T-helper 1 cell treated with Interleukin-12 subunit alpha and Interleukin-12 subunit beta and Interleukin-4 antibody, amounts not matched to agents 30 μg/mL and 1 μg/mL, for 36 hours (primary cell): ENCODE measurements around the gene CTDSPL.
"Not testable (repeated sequence)": the region's sequence is repeated elsewhere in the genome, so short reads cannot be mapped to it uniquely, and the experiment has no call there.

Source experiments
- H3K27ac Mint-ChIP-seq: one replicate; pipeline ENCODE4 v1.8.0; 2021; ENCODE audit warnings: mild to moderate bottlenecking, mixed read lengths
- H3K27me3 Mint-ChIP-seq: one replicate; pipeline ENCODE4 v1.8.0; 2021; ENCODE audit warnings: low read depth, mixed read lengths
- H3K36me3 Mint-ChIP-seq: one replicate; pipeline ENCODE4 v1.8.0; 2021; ENCODE audit warnings: low read depth, mixed read lengths
- H3K4me1 Mint-ChIP-seq: one replicate; pipeline ENCODE4 v1.8.0; 2021; ENCODE audit warnings: low read depth, mixed read lengths
- H3K4me3 Mint-ChIP-seq: one replicate; pipeline ENCODE4 v1.8.0; 2021; ENCODE audit warnings: mild to moderate bottlenecking, moderate library complexity, mixed read lengths
- H3K9me3 Mint-ChIP-seq: one replicate; pipeline ENCODE4 v1.8.0; 2021; ENCODE audit warnings: mixed read lengths

Gene CTDSPL

GRCh38 chr3:37861620-37862041, at the start of gene CTDSPL:
CTDSPL (plus strand) TSS chr3:37861880; CDS start chr3:37862200, 320 bp downstream.
- Mint-ChIP-seq H3K27ac (peak within 1 kb of the TSS; percentile 51), H3K27me3 (peaks cover 41% of the 10 kb centered on the region), H3K9me3 (no peaks in the 10 kb centered on the region), H3K36me3 (no peaks in the 10 kb centered on the region), H3K4me3 (peak within 1 kb of the TSS; percentile 83), H3K4me1 (peaks cover 19% of the 10 kb centered on the region)

GRCh38 chr3:37812499-37812896, 49.2 kb upstream of the CTDSPL start:
- Mint-ChIP-seq H3K36me3 (no peaks in the 10 kb centered on the region), H3K9me3 (no peaks in the 10 kb centered on the region), H3K4me1 (no peaks in the 10 kb centered on the region), H3K27me3 (no peaks in the 10 kb centered on the region), H3K27ac (no peak overlapping the region), H3K4me3 (no peak overlapping the region)

GRCh38 chr3:37813403-37813802, 48.3 kb upstream of the CTDSPL start:
- no peak overlapping the region for H3K4me3 Mint-ChIP-seq
- H3K27ac Mint-ChIP-seq = no peak overlapping the region
- H3K4me1 Mint-ChIP-seq = no peaks in the 10 kb centered on the region
- no peaks in the 10 kb centered on the region for H3K27me3 Mint-ChIP-seq
- no peaks in the 10 kb centered on the region for H3K9me3 Mint-ChIP-seq
- H3K36me3 Mint-ChIP-seq = no peaks in the 10 kb centered on the region

GRCh38 chr3:37814547-37814946, 47.1 kb upstream of the CTDSPL start:
- H3K9me3 Mint-ChIP-seq = no peaks in the 10 kb centered on the region
- H3K4me3 Mint-ChIP-seq = no peak overlapping the region
- H3K36me3 Mint-ChIP-seq = no peaks in the 10 kb centered on the region
- H3K27ac Mint-ChIP-seq = no peak overlapping the region
- no peaks in the 10 kb centered on the region for H3K4me1 Mint-ChIP-seq
- no peaks in the 10 kb centered on the region for H3K27me3 Mint-ChIP-seq

GRCh38 chr3:37815156-37815555, 46.5 kb upstream of the CTDSPL start:
- not testable (repeated sequence) for H3K27me3 Mint-ChIP-seq

GRCh38 chr3:37816271-37816670, 45.4 kb upstream of the CTDSPL start:
- H3K9me3 Mint-ChIP-seq = no peaks in the 10 kb centered on the region
- no peak overlapping the region for H3K4me3 Mint-ChIP-seq
- H3K36me3 Mint-ChIP-seq = no peaks in the 10 kb centered on the region
- peaks cover 3% of the 10 kb centered on the region for H3K27me3 Mint-ChIP-seq
- H3K4me1 Mint-ChIP-seq = no peaks in the 10 kb centered on the region
- H3K27ac Mint-ChIP-seq = no peak overlapping the region

More at GRCh38 chr3:37815156-37815555, 46.5 kb upstream of the CTDSPL start:
- not testable (repeated sequence) for H3K4me3 Mint-ChIP-seq, H3K36me3 Mint-ChIP-seq, H3K9me3 Mint-ChIP-seq, H3K4me1 Mint-ChIP-seq, H3K27ac Mint-ChIP-seq

- no peaks in the 10 kb centered on the region for H3K9me3 Mint-ChIP-seq
- H3K27ac Mint-ChIP-seq = no peak overlapping the region
- no peak overlapping the region for H3K4me3 Mint-ChIP-seq
- H3K4me1 Mint-ChIP-seq = no peaks in the 10 kb centered on the region
- H3K27me3 Mint-ChIP-seq = peaks cover 8% of the 10 kb centered on the region
- no peaks in the 10 kb centered on the region for H3K36me3 Mint-ChIP-seq
Observed at GRCh38 chr3:37819591-37819990, 42.1 kb upstream of the CTDSPL start.

- peaks cover 13% of the 10 kb centered on the region for H3K27me3 Mint-ChIP-seq
- no peaks in the 10 kb centered on the region for H3K9me3 Mint-ChIP-seq
- H3K4me3 Mint-ChIP-seq = no peak overlapping the region
- no peaks in the 10 kb centered on the region for H3K4me1 Mint-ChIP-seq
- H3K27ac Mint-ChIP-seq = no peak overlapping the region
- no peaks in the 10 kb centered on the region for H3K36me3 Mint-ChIP-seq
Observed at GRCh38 chr3:37820286-37820685, 41.4 kb upstream of the CTDSPL start.

GRCh38 chr3:37823189-37823588, 38.5 kb upstream of the CTDSPL start:
- Mint-ChIP-seq H3K4me3 (no peak overlapping the region), H3K9me3 (no peaks in the 10 kb centered on the region), H3K27me3 (peaks cover 28% of the 10 kb centered on the region), H3K36me3 (no peaks in the 10 kb centered on the region), H3K27ac (no peak overlapping the region), H3K4me1 (no peaks in the 10 kb centered on the region)

GRCh38 chr3:37824090-37824953, 37.4 kb upstream of the CTDSPL start:
- Mint-ChIP-seq H3K4me1 (no peaks in the 10 kb centered on the region), H3K27ac (no peak overlapping the region), H3K36me3 (no peaks in the 10 kb centered on the region), H3K9me3 (no peaks in the 10 kb centered on the region), H3K4me3 (no peak overlapping the region), H3K27me3 (peaks cover 29% of the 10 kb centered on the region)

GRCh38 chr3:37824954-37825328, 36.7 kb upstream of the CTDSPL start:
- peaks cover 29% of the 10 kb centered on the region for H3K27me3 Mint-ChIP-seq
- no peaks in the 10 kb centered on the region for H3K9me3 Mint-ChIP-seq
- H3K4me1 Mint-ChIP-seq = no peaks in the 10 kb centered on the region
- no peaks in the 10 kb centered on the region for H3K36me3 Mint-ChIP-seq
- H3K27ac Mint-ChIP-seq = no peak overlapping the region
- no peak overlapping the region for H3K4me3 Mint-ChIP-seq

GRCh38 chr3:37825744-37826400, 35.8 kb upstream of the CTDSPL start:
- no peaks in the 10 kb centered on the region for H3K4me1 Mint-ChIP-seq
- peaks cover 28% of the 10 kb centered on the region for H3K27me3 Mint-ChIP-seq
- H3K4me3 Mint-ChIP-seq = no peak overlapping the region
- no peak overlapping the region for H3K27ac Mint-ChIP-seq
- no peaks in the 10 kb centered on the region for H3K9me3 Mint-ChIP-seq
- H3K36me3 Mint-ChIP-seq = no peaks in the 10 kb centered on the region

GRCh38 chr3:37826502-37826901, 35.2 kb upstream of the CTDSPL start:
- no peaks in the 10 kb centered on the region for H3K36me3 Mint-ChIP-seq
- no peaks in the 10 kb centered on the region for H3K4me1 Mint-ChIP-seq
- H3K27ac Mint-ChIP-seq = no peak overlapping the region
- peaks cover 26% of the 10 kb centered on the region for H3K27me3 Mint-ChIP-seq
- no peaks in the 10 kb centered on the region for H3K9me3 Mint-ChIP-seq
- H3K4me3 Mint-ChIP-seq = no peak overlapping the region

GRCh38 chr3:37826933-37827332, 34.7 kb upstream of the CTDSPL start:
- Mint-ChIP-seq H3K27me3 (peaks cover 26% of the 10 kb centered on the region), H3K36me3 (no peaks in the 10 kb centered on the region)

GRCh38 chr3:37832480-37832879, 29.2 kb upstream of the CTDSPL start:
- Mint-ChIP-seq H3K4me1 (peaks cover 3% of the 10 kb centered on the region), H3K36me3 (no peaks in the 10 kb centered on the region), H3K27ac (no peak overlapping the region), H3K27me3 (peaks cover 14% of the 10 kb centered on the region), H3K4me3 (no peak overlapping the region), H3K9me3 (no peaks in the 10 kb centered on the region)

More at GRCh38 chr3:37826933-37827332, 34.7 kb upstream of the CTDSPL start:
- H3K4me3 Mint-ChIP-seq = no peak overlapping the region
- H3K4me1 Mint-ChIP-seq = no peaks in the 10 kb centered on the region
- no peak overlapping the region for H3K27ac Mint-ChIP-seq
- no peaks in the 10 kb centered on the region for H3K9me3 Mint-ChIP-seq
